ENCODE results near the gene KCNMA1. TPM values are rescaled to one million over a fixed set of nuclear protein-coding genes. Genes with fewer than 3 reads are reported as not detected.

KCNMA1 gene
- polyA plus RNA-seq, 1 of the 3 experiments (the other 2 are of a cell fraction): 107 TPM

DNA sequence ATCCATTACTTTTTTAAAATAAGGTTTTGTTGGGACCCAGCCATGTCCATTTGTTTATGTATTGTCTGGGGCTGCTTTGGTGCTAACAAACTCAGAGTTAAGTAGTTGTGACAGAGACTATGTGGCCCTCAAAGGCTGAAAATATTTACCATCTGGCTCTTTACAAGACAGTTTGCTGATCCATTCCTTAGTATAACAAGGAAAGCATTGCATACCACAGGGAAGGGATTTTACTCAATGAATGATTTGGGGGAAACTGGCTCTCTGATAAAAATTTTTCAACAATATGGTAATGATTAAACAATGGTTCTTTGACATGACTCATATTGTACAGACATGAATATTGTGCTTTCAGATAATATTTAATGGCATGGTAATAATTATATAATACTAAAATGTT is 738.1 kb downstream of the KCNMA1 start (continued):
- TF ChIP-seq TCF12 (IDR thresholded peaks at IDR 0.05) (peak; percentile 94), SMC3 (IDR thresholded peaks at IDR 0.05; ENCODE audit: low read depth, low read length) (no peak), GATA2 (CRISPR knock-in tag; IDR thresholded peaks at IDR 0.05) (no peak), RXRA (IDR thresholded peaks at IDR 0.05; ENCODE audit: borderline replicate concordance, low read depth) (no peak), RCOR1 (IDR thresholded peaks at IDR 0.05; ENCODE audit: low read length) (no peak), TAF1 (IDR thresholded peaks at IDR 0.05; ENCODE audit: borderline replicate concordance, low read depth, low read length) (no peak), GABPA (IDR thresholded peaks at IDR 0.05; ENCODE audit: low read depth) (no peak), FOSL2 (IDR thresholded peaks at IDR 0.05; ENCODE audit: borderline replicate concordance, low read depth) (peak; percentile 49; the same call in 1 of the 2 replicates)

DNA sequence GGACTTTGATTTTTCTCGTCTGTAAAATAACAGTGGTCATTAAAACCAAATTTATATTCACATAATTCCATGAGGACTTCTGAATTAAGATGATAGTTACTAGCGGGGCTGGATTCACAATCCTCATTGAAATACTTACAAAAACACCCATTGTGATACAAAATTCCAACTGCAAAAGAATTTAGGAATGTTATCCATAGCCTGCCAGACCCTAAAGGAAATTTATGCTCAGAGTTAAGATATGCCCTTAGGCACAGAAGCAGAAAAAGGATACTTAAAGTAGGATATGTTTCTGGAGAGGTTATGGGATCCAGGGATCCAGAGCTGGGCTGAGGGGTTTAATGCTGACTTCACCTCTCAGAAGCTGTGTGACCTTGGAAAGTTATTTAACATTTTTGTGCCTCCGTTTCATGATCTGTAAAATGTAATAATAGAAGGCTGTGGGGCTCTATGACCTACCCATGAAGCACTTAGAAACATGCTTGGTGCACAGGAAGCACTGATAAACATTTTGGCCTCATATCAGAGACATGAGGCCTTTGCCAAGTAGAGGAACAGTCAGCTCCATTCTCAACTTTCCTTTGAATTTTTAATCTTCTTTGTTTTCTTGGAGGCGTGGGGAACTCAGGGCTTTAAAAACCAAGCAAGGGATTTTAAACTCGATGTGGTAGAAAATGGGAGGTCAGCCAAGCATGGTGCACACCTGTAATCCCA is 744.7 kb downstream of the KCNMA1 start:
- ChIA-PET CTCF (no interaction called here), POLR2A (no interaction called here)
- no peak overlapping the region for H3K4me3 ChIP-seq (ENCODE audit: low read depth in 2 of 2, low read length in 1 of 2)
- peaks cover 0 to 2% of the 10 kb centered on the region in 2 experiments; a peak in 1 of 4 replicates for H3K4me1 ChIP-seq (ENCODE audit: control insufficient read depth in 1 of 2, insufficient read depth in 2 of 2, low read depth in 1 of 2, low read length in 1 of 2)
- 84% methylated on average over 5 of the region's 5 CpGs for WGBS (ENCODE audit: low lambda C conversion rate)
- H3K9me3 ChIP-seq: no peaks in the 10 kb centered on the region
- H3K9me2 ChIP-seq: no peaks in the 10 kb centered on the region
- H3K79me2 ChIP-seq (ENCODE audit: insufficient read depth): no peaks in the 10 kb centered on the region
- DNase-seq: no peak
- H2AFZ ChIP-seq (ENCODE audit: low read depth): no peak overlapping the region
- no peaks in the 10 kb centered on the region for H3F3A ChIP-seq (replicated peaks; ENCODE audit: insufficient read depth)
- H3K4me2 ChIP-seq: no peak overlapping the region
- TF ChIP-seq SMC3 (IDR thresholded peaks at IDR 0.05; ENCODE audit: low read depth, low read length) (no peak), RAD21 (IDR thresholded peaks at IDR 0.05; ENCODE audit: low read length) (no peak), POLR2AphosphoS5 (IDR thresholded peaks at IDR 0.05; ENCODE audit: low read depth, low read length) (no peak), JUND (IDR thresholded peaks at IDR 0.05) (no peak), SIN3A (IDR thresholded peaks at IDR 0.05; ENCODE audit: borderline replicate concordance, low read depth, low read length) (no peak), TCF12 (IDR thresholded peaks at IDR 0.05) (no peak)
- TF ChIP-seq, protein P1, sequence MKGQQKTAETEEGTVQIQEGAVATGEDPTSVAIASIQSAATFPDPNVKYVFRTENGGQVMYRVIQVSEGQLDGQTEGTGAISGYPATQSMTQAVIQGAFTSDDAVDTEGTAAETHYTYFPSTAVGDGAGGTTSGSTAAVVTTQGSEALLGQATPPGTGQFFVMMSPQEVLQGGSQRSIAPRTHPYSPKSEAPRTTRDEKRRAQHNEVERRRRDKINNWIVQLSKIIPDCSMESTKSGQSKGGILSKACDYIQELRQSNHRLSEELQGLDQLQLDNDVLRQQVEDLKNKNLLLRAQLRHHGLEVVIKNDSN (IDR thresholded peaks at IDR 0.05; ENCODE audit: borderline replicate concordance, low read depth): no peak
- H3K36me3 ChIP-seq (replicated peaks in 1 of 2; ENCODE audit: control insufficient read depth in 1 of 2, insufficient read depth in 2 of 2, low read length in 1 of 2): peaks cover 7 to 32% of the 10 kb centered on the region in 2 experiments
- no peak overlapping the region for H3K27ac ChIP-seq (ENCODE audit: low read depth in 2 of 2, low read length in 1 of 2)
- H3K27me3 ChIP-seq (ENCODE audit: insufficient read depth): no peaks in the 10 kb centered on the region
- no peaks in the 10 kb centered on the region for H4K20me1 ChIP-seq (ENCODE audit: insufficient read depth)
- no peak overlapping the region for H3K9ac ChIP-seq

DNA sequence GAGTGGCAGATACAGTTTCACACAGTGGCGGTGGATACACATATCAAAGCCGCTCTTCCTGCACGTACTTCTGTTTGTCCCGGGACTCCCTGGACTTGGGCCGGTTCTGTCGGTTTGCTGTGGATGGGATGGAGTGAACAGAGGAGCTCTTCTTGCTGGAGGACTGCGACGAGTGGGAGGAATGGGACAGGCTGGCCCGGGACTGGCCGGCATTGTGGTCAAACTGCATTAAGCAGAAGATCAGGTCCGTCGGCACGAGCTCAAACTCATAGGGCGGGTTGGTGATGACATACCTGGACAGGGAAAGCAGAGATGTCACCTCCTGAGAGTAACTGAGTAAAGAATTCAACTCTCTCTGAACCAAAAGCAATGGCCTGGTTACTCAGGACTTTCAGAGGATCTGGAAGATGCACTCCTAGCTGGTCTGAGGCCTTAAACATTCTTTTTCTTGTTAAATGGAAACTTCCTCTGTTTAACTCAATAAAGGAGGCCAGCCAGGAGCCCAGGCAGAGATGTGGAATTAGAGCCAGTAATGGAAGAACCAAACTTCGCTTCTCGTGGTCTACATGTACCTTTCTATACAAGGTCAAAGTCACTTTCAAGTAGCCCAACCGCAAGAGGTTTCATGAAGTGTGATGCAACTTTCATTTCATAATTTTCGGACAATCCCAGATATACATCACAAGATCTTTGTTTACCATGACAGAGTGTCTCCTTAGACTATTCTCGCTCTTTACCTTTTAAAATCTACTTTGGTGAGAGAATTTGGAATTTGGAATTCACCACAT is 750.2 kb downstream of the KCNMA1 start:
- Histone ChIP-seq H3K9me3 (no peaks in the 10 kb centered on the region), H4K20me1 (ENCODE audit: insufficient read depth) (no peaks in the 10 kb centered on the region), H3K4me2 (no peak overlapping the region), H3K79me2 (ENCODE audit: insufficient read depth) (no peaks in the 10 kb centered on the region), H2AFZ (ENCODE audit: low read depth) (no peak overlapping the region), H3F3A (replicated peaks; ENCODE audit: insufficient read depth) (no peaks in the 10 kb centered on the region), H3K4me3 (ENCODE audit: low read depth in 2 of 2, low read length in 1 of 2) (no peak overlapping the region), H3K27me3 (ENCODE audit: insufficient read depth) (no peaks in the 10 kb centered on the region), H3K9me2 (no peaks in the 10 kb centered on the region), H3K36me3 (replicated peaks in 1 of 2; ENCODE audit: control insufficient read depth in 1 of 2, insufficient read depth in 2 of 2, low read length in 1 of 2) (peaks cover 0 to 57% of the 10 kb centered on the region in 2 experiments), H3K4me1 (ENCODE audit: control insufficient read depth in 1 of 2, insufficient read depth in 2 of 2, low read depth in 1 of 2, low read length in 1 of 2) (peaks cover 0 to 6% of the 10 kb centered on the region in 2 experiments; a peak in 1 of 4 replicates), H3K9ac (no peak overlapping the region), H3K27ac (ENCODE audit: low read depth in 2 of 2, low read length in 1 of 2) (no peak overlapping the region)
- ChIA-PET CTCF (no interaction called here), POLR2A (no interaction called here)
- no peak for DNase-seq
- 94% methylated on average over 19 of the region's 19 CpGs for WGBS (ENCODE audit: low lambda C conversion rate)
- TF ChIP-seq, protein P2, sequence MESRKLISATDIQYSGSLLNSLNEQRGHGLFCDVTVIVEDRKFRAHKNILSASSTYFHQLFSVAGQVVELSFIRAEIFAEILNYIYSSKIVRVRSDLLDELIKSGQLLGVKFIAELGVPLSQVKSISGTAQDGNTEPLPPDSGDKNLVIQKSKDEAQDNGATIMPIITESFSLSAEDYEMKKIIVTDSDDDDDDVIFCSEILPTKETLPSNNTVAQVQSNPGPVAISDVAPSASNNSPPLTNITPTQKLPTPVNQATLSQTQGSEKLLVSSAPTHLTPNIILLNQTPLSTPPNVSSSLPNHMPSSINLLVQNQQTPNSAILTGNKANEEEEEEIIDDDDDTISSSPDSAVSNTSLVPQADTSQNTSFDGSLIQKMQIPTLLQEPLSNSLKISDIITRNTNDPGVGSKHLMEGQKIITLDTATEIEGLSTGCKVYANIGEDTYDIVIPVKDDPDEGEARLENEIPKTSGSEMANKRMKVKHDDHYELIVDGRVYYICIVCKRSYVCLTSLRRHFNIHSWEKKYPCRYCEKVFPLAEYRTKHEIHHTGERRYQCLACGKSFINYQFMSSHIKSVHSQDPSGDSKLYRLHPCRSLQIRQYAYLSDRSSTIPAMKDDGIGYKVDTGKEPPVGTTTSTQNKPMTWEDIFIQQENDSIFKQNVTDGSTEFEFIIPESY (IDR thresholded peaks at IDR 0.05; ENCODE audit: borderline replicate concordance, low read depth): no peak
- no peak for TF ChIP-seq RCOR1 (IDR thresholded peaks at IDR 0.05; ENCODE audit: low read length)
- no peak for TF ChIP-seq CHD2 (IDR thresholded peaks at IDR 0.05; ENCODE audit: low read length, partially characterized antibody)
- TF ChIP-seq, protein P3, sequence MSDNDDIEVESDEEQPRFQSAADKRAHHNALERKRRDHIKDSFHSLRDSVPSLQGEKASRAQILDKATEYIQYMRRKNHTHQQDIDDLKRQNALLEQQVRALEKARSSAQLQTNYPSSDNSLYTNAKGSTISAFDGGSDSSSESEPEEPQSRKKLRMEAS (IDR thresholded peaks at IDR 0.05; ENCODE audit: low read depth): no peak
- TF ChIP-seq TEAD4 (IDR thresholded peaks at IDR 0.05; ENCODE audit: borderline replicate concordance, insufficient read depth): no peak
- no peak for TF ChIP-seq EZH2phosphoT487 (IDR thresholded peaks at IDR 0.05; ENCODE audit: borderline replicate concordance, low read depth)
- no peak for TF ChIP-seq SIN3A (IDR thresholded peaks at IDR 0.05; ENCODE audit: borderline replicate concordance, low read depth, low read length)
- TF ChIP-seq FOSL2 (IDR thresholded peaks at IDR 0.05; ENCODE audit: borderline replicate concordance, low read depth): no peak
- TF ChIP-seq MEF2A (IDR thresholded peaks at IDR 0.05; ENCODE audit: borderline replicate concordance, low read depth): no peak
- TF ChIP-seq NRF1 (IDR thresholded peaks at IDR 0.05; ENCODE audit: low read depth, low read length): no peak
- TF ChIP-seq RXRA (IDR thresholded peaks at IDR 0.05; ENCODE audit: borderline replicate concordance, low read depth): no peak
- TF ChIP-seq EP300 (IDR thresholded peaks at IDR 0.05; ENCODE audit: borderline replicate concordance in 1 of 2, low read depth in 1 of 2, low read length in 1 of 2): no peak
- no peak for TF ChIP-seq NFIC (IDR thresholded peaks at IDR 0.05; ENCODE audit: borderline replicate concordance)
- TF ChIP-seq RAD21 (IDR thresholded peaks at IDR 0.05; ENCODE audit: low read length): no peak
- no peak for TF ChIP-seq JUND (IDR thresholded peaks at IDR 0.05)

Data from SK-N-SH (cell line).